ENCODE results near the gene CD300LF.

GRCh38 chr17:74761931-74762330 is 49.2 kb upstream of the CD300LF start:
- TF ChIP-seq CTCF (IDR thresholded peaks at IDR 0.05) (no peak), POLR2A (IDR thresholded peaks at IDR 0.05) (no peak)

All from prostate gland (tissue), 2 donors.